B cell (primary cell): ENCODE data around the gene BROX. TPM values are rescaled to one million over a fixed set of nuclear protein-coding genes. Genes with fewer than 3 reads are reported as not detected.
"Not testable (repeated sequence)": the region's sequence is repeated elsewhere in the genome, so short reads cannot be mapped to it uniquely, and the experiment has no call there.

Source experiments
- ATAC-seq: fragments of 200-7000 bp; cut with Tn5 transposase; one replicate; pipeline ENCODE4 v1.10.0; 2021; ENCODE audit warnings: low read depth, mild to moderate bottlenecking, moderate number of reproducible peaks, moderate library complexity
- CTCF ChIA-PET: fragments of 350-600 bp; sonication (Branson Sonifier 250); formaldehyde crosslinking; loops from one replicate; lab custom pipeline; 2021; ENCODE audit warnings: antibody characterized with exemption, inconsistent platforms; lab: Charles Lee
- POLR2A ChIA-PET: fragments of 350-600 bp; sonication (Branson Sonifier 250); formaldehyde crosslinking; loops from one replicate; lab custom pipeline; 2021; ENCODE audit warnings: antibody characterized with exemption; lab: Charles Lee
- DNase-seq: peaks from one replicate; pipeline ENCODE4 v3.0.0; 2013
- H2AFZ ChIP-seq: 2 replicates; pipeline ENCODE4 v1.6.1; 2012; ENCODE audit warnings: mild to moderate bottlenecking, low read depth, low read length; ENCODE audit not compliant: insufficient read depth, poor library complexity, severe bottlenecking
- H3K27ac ChIP-seq, 2 donors: 1 replicate in 1 of 2; 2 replicates in 1 of 2; pipeline ENCODE4 v1.5.1; 2012 to 2013; ENCODE audit warnings: low read length in 2 of 2, mild to moderate bottlenecking in 2 of 2, moderate library complexity in 1 of 2
- H3K27me3 ChIP-seq, 4 experiments: fragments of 200-600 bp in 1 of 4; sonication (generic) in 1 of 4; replicated peaks in 1 of 4; 1 replicate in 2 of 4; 2 replicates in 2 of 4; pipeline versions ENCODE4 v1.6.1 to v1.7.0; 2013 to 2016; ENCODE audit warnings: low read length in 3 of 4, mild to moderate bottlenecking in 2 of 4, mixed read lengths in 1 of 4, moderate library complexity in 1 of 4; ENCODE audit not compliant: insufficient read depth in 4 of 4, control insufficient read depth in 3 of 4; ENCODE audit errors: control extremely low read depth in 1 of 4
- H3K36me3 ChIP-seq, 2 experiments: replicated peaks in 1 of 2; 1 replicate in 1 of 2; 2 replicates in 1 of 2; pipeline versions ENCODE4 v1.6.1 to v1.7.1; 2013; ENCODE audit warnings: low read length in 1 of 2; ENCODE audit not compliant: insufficient read depth in 2 of 2, control insufficient read depth in 1 of 2; ENCODE audit errors: control extremely low read depth in 1 of 2, extremely low read depth in 1 of 2
- H3K4me1 ChIP-seq, 2 donors: fragments of 200-600 bp in 1 of 2; sonication (generic) in 1 of 2; 1 replicate in 1 of 2; 2 replicates in 1 of 2; pipeline versions ENCODE4 v1.5.1 to v1.6.1; 2013 to 2017; ENCODE audit warnings: low read length in 2 of 2; ENCODE audit not compliant: control insufficient read depth in 2 of 2, insufficient read depth in 2 of 2
- H3K4me2 ChIP-seq: replicated peaks from 2 replicates; pipeline ENCODE3; 2012; ENCODE audit warnings: mild to moderate bottlenecking, low read depth, low read length; ENCODE audit not compliant: poor library complexity, severe bottlenecking
- H3K4me3 ChIP-seq, 5 experiments: fragments of 200-600 bp in 1 of 5; sonication (generic) in 1 of 5; 1 replicate in 3 of 5; 2 replicates in 2 of 5; pipeline versions ENCODE4 v1.5.1 to v1.7.0; 2011 to 2016; ENCODE audit warnings: low read length in 4 of 5, mild to moderate bottlenecking in 4 of 5, low read depth in 2 of 5, control low read depth in 1 of 5, moderate library complexity in 1 of 5; ENCODE audit not compliant: insufficient read depth in 1 of 5; ENCODE audit errors: control extremely low read depth in 1 of 5, extremely low read depth in 1 of 5
- H3K79me2 ChIP-seq: fragments of 200-600 bp; sonication (generic); one replicate; pipeline ENCODE4 v1.6.0; 2016; ENCODE audit warnings: low read length; ENCODE audit not compliant: control insufficient read depth, insufficient read depth
- H3K9ac ChIP-seq: fragments of 200-600 bp; sonication (generic); 2 replicates; pipeline ENCODE4 v1.6.1; 2017; ENCODE audit warnings: mild to moderate bottlenecking, low read length, moderate library complexity
- H3K9me3 ChIP-seq, 3 donors: one replicate each; pipeline versions ENCODE4 v1.6.1 to v1.7.1; 2013; ENCODE audit warnings: low read length in 2 of 3; ENCODE audit not compliant: control insufficient read depth in 2 of 3, insufficient read depth in 1 of 3; ENCODE audit errors: control extremely low read depth in 1 of 3
- H4K20me1 ChIP-seq: 2 replicates; pipeline ENCODE4 v1.6.0; 2012; ENCODE audit warnings: mild to moderate bottlenecking, low read length; ENCODE audit not compliant: insufficient read depth, control insufficient read depth, poor library complexity, severe bottlenecking
- H3K27ac Mint-ChIP-seq: one replicate; pipeline ENCODE4 v1.8.0; 2021; ENCODE audit warnings: mixed read lengths
- H3K27me3 Mint-ChIP-seq: one replicate; pipeline ENCODE4 v1.8.0; 2021; ENCODE audit warnings: mixed read lengths
- H3K4me1 Mint-ChIP-seq: one replicate; pipeline ENCODE4 v1.8.0; 2021; ENCODE audit warnings: mixed read lengths
- H3K4me3 Mint-ChIP-seq: one replicate; pipeline ENCODE4 v1.8.0; 2021; ENCODE audit warnings: mixed read lengths
- H3K9me3 Mint-ChIP-seq: one replicate; pipeline ENCODE4 v1.8.0; 2022; ENCODE audit warnings: mixed read lengths; ENCODE audit not compliant: insufficient read depth
- EZH2 ChIP-seq: IDR thresholded peaks from 2 replicates; pipeline ENCODE4 v1.6.1; 2012; ENCODE audit warnings: borderline replicate concordance, low read depth, mild to moderate bottlenecking, moderate library complexity, low read length; ENCODE audit not compliant: insufficient read depth, poor library complexity, severe bottlenecking
- WGBS: methylation state at CpG from one replicate; pipeline ENCODE4 v1.1.5; 2013; ENCODE audit warnings: missing lambda C conversion rate; ENCODE audit not compliant: insufficient coverage; 5-methylcytosine and 5-hydroxymethylcytosine counted together
- intact Hi-C: fragments of 100-400 bp; cut with micrococcal nuclease; formaldehyde crosslinking; loops from one replicate; pipeline ENCODE4 v1.10.0; 2022
- polyA plus RNA-seq: library from polyadenylated mRNA; depleted of rRNA; stranded (reverse); fragments of >200 nt; gene quantifications from 2 replicates; pipeline ENCODE4 v1.2.3, GENCODE V29; 2012
- total RNA-seq, 2 donors: library from RNA; stranded (reverse); fragments of 120-200 nt in 1 of 2; gene quantifications; 1 replicate in 1 of 2; 2 replicates in 1 of 2; pipeline versions ENCODE4 v1.2.3 to v1.2.4, GENCODE V29; 2013 to 2022
- TF ChIP-seq, protein P1 (sequence below): fragments of 200-600 bp; IDR thresholded peaks from one replicate; pipeline ENCODE4 v1.8.0; 2022; ENCODE audit warnings: antibody characterized with exemption, mild to moderate bottlenecking

Gene BROX
- total and polyA plus RNA-seq, 2 donors (not counting 1 experiment from before 2014, with no cell fraction given): 8.7 to 57.8 TPM

- H3K4me2 ChIP-seq: no peak overlapping the region
- H3K27ac ChIP-seq: no peak overlapping the region
- H4K20me1 ChIP-seq: peaks cover 13% of the 10 kb centered on the region
- no CpG with 5 or more reads among the region's 7 CpGs for WGBS
- Mint-ChIP-seq H3K9me3 (no peaks in the 10 kb centered on the region), H3K27ac (no peak overlapping the region), H3K27me3 (no peaks in the 10 kb centered on the region), H3K4me3 (no peak overlapping the region), H3K4me1 (no peaks in the 10 kb centered on the region)
- no peak overlapping the region for H3K9ac ChIP-seq
- DNase-seq (no peak), ATAC-seq (no peak)
- peaks cover 23 to 78% of the 10 kb centered on the region in 2 experiments for H3K36me3 ChIP-seq
- ChIA-PET POLR2A (interaction anchor here (0.6 kb wide), 1 partner anchor 55 kb away, joined by 3 read pairs; no protein-coding TSS in a partner anchor), CTCF (no interaction called here)
- no peaks in the 10 kb centered on the region for H3K4me1 ChIP-seq
- intact Hi-C loops: no loop called here
- H3K79me2 ChIP-seq: no peaks in the 10 kb centered on the region
- H2AFZ ChIP-seq: no peak overlapping the region
- no peak overlapping the region for H3K4me3 ChIP-seq
- H3K9me3 ChIP-seq: no peaks in the 10 kb centered on the region
- H3K27me3 ChIP-seq: no peaks in the 10 kb centered on the region
- no peak for TF ChIP-seq EZH2
- TF ChIP-seq, protein P1, sequence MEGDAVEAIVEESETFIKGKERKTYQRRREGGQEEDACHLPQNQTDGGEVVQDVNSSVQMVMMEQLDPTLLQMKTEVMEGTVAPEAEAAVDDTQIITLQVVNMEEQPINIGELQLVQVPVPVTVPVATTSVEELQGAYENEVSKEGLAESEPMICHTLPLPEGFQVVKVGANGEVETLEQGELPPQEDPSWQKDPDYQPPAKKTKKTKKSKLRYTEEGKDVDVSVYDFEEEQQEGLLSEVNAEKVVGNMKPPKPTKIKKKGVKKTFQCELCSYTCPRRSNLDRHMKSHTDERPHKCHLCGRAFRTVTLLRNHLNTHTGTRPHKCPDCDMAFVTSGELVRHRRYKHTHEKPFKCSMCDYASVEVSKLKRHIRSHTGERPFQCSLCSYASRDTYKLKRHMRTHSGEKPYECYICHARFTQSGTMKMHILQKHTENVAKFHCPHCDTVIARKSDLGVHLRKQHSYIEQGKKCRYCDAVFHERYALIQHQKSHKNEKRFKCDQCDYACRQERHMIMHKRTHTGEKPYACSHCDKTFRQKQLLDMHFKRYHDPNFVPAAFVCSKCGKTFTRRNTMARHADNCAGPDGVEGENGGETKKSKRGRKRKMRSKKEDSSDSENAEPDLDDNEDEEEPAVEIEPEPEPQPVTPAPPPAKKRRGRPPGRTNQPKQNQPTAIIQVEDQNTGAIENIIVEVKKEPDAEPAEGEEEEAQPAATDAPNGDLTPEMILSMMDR: no peak
Measured at GRCh38 chr1:222665964-222666363, 46.4 kb upstream of the BROX start.

GRCh38 chr1:222668184-222668583, 44.2 kb upstream of the BROX start:
- H3K79me2 ChIP-seq, H2AFZ ChIP-seq, H3K4me2 ChIP-seq, H3K27ac ChIP-seq, H3K27me3 Mint-ChIP-seq, DNase-seq, H3K9me3 Mint-ChIP-seq, CTCF ChIA-PET, H3K4me3 ChIP-seq, H3K4me1 Mint-ChIP-seq, H3K4me3 Mint-ChIP-seq, H3K9ac ChIP-seq, H3K27me3 ChIP-seq, POLR2A ChIA-PET, H3K9me3 ChIP-seq, intact Hi-C loops, ATAC-seq, H3K4me1 ChIP-seq, H3K27ac Mint-ChIP-seq: not testable (repeated sequence)
- Histone ChIP-seq H3K36me3 (peaks cover 23 to 75% of the 10 kb centered on the region in 2 experiments), H4K20me1 (peaks cover 12% of the 10 kb centered on the region)
- no CpG with 5 or more reads among the region's 4 CpGs for WGBS

- H3K4me1 ChIP-seq, H3K9me3 ChIP-seq, H3K4me3 ChIP-seq, H2AFZ ChIP-seq, CTCF ChIA-PET, H3K4me1 Mint-ChIP-seq, H3K27me3 ChIP-seq, ATAC-seq, H3K4me2 ChIP-seq, H4K20me1 ChIP-seq, H3K27me3 Mint-ChIP-seq, POLR2A ChIA-PET, H3K27ac Mint-ChIP-seq, H3K27ac ChIP-seq, intact Hi-C loops, H3K9ac ChIP-seq, H3K79me2 ChIP-seq, H3K9me3 Mint-ChIP-seq, H3K4me3 Mint-ChIP-seq, DNase-seq: not testable (repeated sequence)
- H3K36me3 ChIP-seq: peaks cover 23 to 68% of the 10 kb centered on the region in 2 experiments
- WGBS: no CpG with 5 or more reads among the region's 2 CpGs
Measured at GRCh38 chr1:222669107-222669506, 43.3 kb upstream of the BROX start.
